ENCODE results near the gene SMIM43. TPM values are rescaled to one million over a fixed set of nuclear protein-coding genes. Genes with fewer than 3 reads are reported as not detected.

Gene SMIM43
- total and polyA plus RNA-seq, 12 donors: 0.09 to 1.3 (median 0.15) TPM; not detected in 9

DNA sequence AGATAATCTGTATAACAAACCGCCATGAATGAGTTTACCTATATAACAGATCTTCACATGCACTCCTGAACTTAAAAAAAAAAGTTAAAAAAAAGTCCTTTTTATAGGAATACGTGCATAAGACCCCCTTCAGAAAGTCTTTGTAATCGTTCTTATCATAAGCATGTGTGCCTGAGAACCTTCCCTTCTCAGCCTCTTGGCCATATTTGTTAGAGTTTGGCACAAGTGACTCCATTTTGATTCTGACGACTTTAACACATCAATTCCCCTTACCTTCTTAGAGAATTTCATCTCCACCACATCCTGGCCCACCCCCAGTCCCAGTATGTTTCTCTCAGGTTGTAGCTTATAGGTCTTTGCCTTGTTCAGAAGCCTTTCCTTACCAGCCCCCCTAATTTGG is 52.2 kb downstream of the SMIM43 start:
- ATAC-seq: no peak
- TF ChIP-seq CTCF (IDR thresholded peaks at IDR 0.05): no peak
- peak overlapping the region in 6 of 10 donors; percentile 55 to 75 (median 68) for H3K27ac ChIP-seq

DNA sequence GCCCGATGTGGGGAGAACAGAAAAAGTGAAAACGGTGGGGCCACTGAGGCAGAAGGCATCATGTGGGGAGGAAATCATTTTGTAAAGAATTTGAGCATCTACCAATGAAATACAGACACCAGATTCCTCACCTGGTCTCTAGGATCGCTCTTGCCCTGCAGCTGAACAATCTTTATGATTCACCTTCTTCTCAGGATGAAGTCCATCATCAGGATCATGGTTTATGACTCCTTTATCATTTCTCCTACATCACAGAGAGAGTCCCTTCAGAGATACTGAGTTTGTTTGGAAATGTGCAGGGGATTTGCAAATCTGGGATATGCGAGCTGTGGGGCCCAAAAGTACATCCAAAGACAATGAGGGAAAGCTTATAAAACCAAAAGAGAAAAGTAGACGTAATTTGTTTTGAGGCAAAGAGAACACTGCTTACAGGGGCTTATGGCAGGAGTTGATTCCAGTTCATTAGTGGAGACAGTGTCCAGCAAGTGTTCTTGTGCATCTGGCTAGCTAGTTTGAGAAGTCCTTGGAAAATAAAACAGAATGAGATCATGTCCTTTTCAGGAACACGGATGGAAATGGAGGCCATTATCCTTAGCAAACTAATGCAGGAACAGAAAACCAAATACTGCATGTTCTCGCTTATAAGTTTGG is 52.8 kb downstream of the SMIM43 start:
- peak overlapping the region in 8 of 10 donors; percentile 7 to 39 (median 18) for H3K4me3 ChIP-seq

More for the DNA sequence above, 52.2 kb downstream of the SMIM43 start:
- H3K36me3 ChIP-seq: no peaks in the 10 kb centered on the region
- H3K9me3 ChIP-seq: no peaks in the 10 kb centered on the region
- WGBS, 2 donors: 90 to 93% methylated on average over 4 of the region's 4 CpGs
- DNase-seq: no peak
- H3K4me3 ChIP-seq: no peak overlapping the region
- peaks cover 0 to 10% (median 0%) of the 10 kb centered on the region in 7 donors for H3K27me3 ChIP-seq
- intact Hi-C loops (cut with DNase I): no loop called here
- H3K4me1 ChIP-seq: peaks cover 0 to 18% (median 11%) of the 10 kb centered on the region in 9 donors

GRCh38 chr4:121711263-121712000 is 53.5 kb downstream of the SMIM43 start:
- Histone ChIP-seq H3K9me3 (no peaks in the 10 kb centered on the region), H3K27me3 (peaks cover 0 to 10% (median 0%) of the 10 kb centered on the region in 7 donors), H3K36me3 (no peaks in the 10 kb centered on the region), H3K27ac (peak overlapping the region; percentile 27 to 75 (median 59)), H3K4me3 (peak overlapping the region in 9 of 10 donors; percentile 1 to 39 (median 18)), H3K4me1 (peaks cover 0 to 18% (median 11%) of the 10 kb centered on the region in 9 donors)
- intact Hi-C loops (cut with DNase I): no loop called here
- no peak for TF ChIP-seq CTCF (IDR thresholded peaks at IDR 0.05)
- DNase-seq (peak; percentile 85 to 91), ATAC-seq (peak; percentile 97 to 100 (median 99))
- 2% methylated on average over 18 of the region's 18 CpGs for WGBS, 2 donors

More for the DNA sequence above, 52.8 kb downstream of the SMIM43 start:
- no peak for DNase-seq
- Histone ChIP-seq H3K27ac (peak overlapping the region; percentile 27 to 75 (median 59)), H3K4me1 (peaks cover 0 to 18% (median 11%) of the 10 kb centered on the region in 9 donors), H3K9me3 (no peaks in the 10 kb centered on the region), H3K36me3 (no peaks in the 10 kb centered on the region), H3K27me3 (peaks cover 0 to 10% (median 0%) of the 10 kb centered on the region in 7 donors)
- ATAC-seq: peak in 7 of 8 donors; percentile 24 to 83 (median 72)
- WGBS, 2 donors: 54 to 63% methylated on average over 7 of the region's 7 CpGs
- intact Hi-C loops (cut with DNase I): no loop called here
- TF ChIP-seq CTCF (IDR thresholded peaks at IDR 0.05): no peak

DNA sequence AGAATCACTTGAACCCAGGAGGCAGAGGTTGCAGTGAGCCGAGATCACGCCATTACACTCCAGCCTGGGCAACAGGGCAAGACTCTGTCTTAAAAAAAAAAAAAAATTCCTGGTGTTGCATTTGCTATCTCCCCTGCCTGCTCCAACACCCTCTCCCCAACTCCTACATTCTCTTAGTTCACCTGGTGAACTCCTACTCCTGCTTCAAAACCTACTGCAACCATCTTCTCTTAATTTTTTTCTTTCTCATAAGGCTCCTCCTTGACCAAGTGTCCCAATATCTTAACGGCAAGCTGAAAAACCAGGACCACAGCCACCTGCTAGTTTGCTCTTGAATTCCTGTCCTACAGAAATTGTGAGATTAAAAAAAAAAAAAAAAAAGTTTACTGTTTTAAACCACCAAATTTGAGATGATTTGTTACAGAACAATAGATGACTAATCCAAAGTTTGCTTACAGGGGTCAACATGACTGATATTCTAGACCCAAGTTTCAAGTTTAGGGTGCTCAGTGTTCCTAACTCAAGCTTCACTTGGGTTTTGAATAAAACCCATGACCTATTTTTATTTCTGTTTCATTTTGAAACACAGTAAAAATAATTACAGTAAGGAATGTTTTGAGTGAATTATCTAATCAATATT is 55.1 kb downstream of the SMIM43 start:
- Histone ChIP-seq H3K36me3 (no peaks in the 10 kb centered on the region), H3K27me3 (peaks cover 0 to 10% (median 0%) of the 10 kb centered on the region in 7 donors), H3K4me3 (no peak overlapping the region), H3K9me3 (no peaks in the 10 kb centered on the region), H3K4me1 (peaks cover 0 to 18% (median 11%) of the 10 kb centered on the region in 9 donors), H3K27ac (no peak overlapping the region)
- WGBS, 2 donors: 81 to 94% methylated on average over 3 of the region's 3 CpGs
- ATAC-seq: no peak
- no peak for TF ChIP-seq CTCF (IDR thresholded peaks at IDR 0.05)
- no peak for DNase-seq
- intact Hi-C loops (cut with DNase I): no loop called here
